H1 (cell line): Measurements from ENCODE around the gene BZW2. TPM values are rescaled to one million over a fixed set of nuclear protein-coding genes. Genes with fewer than 3 reads are reported as not detected.

Source experiments
- CTCF ChIA-PET: fragments of 300-600 bp; sonication (Branson Sonifier 250); formaldehyde crosslinking; loops from one replicate; lab custom pipeline; 2021; ENCODE audit not compliant: partially characterized antibody; lab: Charles Lee
- POLR2A ChIA-PET: fragments of 300-600 bp; sonication (Branson Sonifier 250); formaldehyde crosslinking; loops from one replicate; lab custom pipeline; 2021; ENCODE audit warnings: inconsistent platforms; ENCODE audit not compliant: partially characterized antibody; lab: Charles Lee
- DNase-seq, 2 experiments: peaks; one replicate each; pipeline versions ENCODE4 v3.0.0 to v3.0.0-alpha.2; 2010 to 2022; ENCODE audit warnings: low spot score in 2 of 2, low read depth in 1 of 2, mixed read lengths in 1 of 2
- FAIRE-seq: peaks from 2 replicates; lab custom pipeline; 2011; peaks lifted over from hg19 to GRCh38; lab: Jason Lieb, UNC
- H2AFZ ChIP-seq: 2 replicates; pipeline ENCODE4 v1.8.1; 2012; ENCODE audit warnings: low read length, inconsistent platforms
- H2AK5ac ChIP-seq: 2 replicates; pipeline ENCODE4 v1.6.1; 2013; ENCODE audit warnings: low read depth, low read length
- H2BK120ac ChIP-seq: replicated peaks from 2 replicates; pipeline ENCODE3; 2013; ENCODE audit warnings: low read depth, low read length, inconsistent platforms
- H2BK12ac ChIP-seq: 2 replicates; pipeline ENCODE4 v1.6.1; 2013; ENCODE audit warnings: low read depth, low read length
- H2BK15ac ChIP-seq: 2 replicates; pipeline ENCODE4 v1.6.1; 2013; ENCODE audit warnings: low read length
- H2BK20ac ChIP-seq: 2 replicates; pipeline ENCODE4 v1.6.1; 2013; ENCODE audit warnings: low read length
- H2BK5ac ChIP-seq: 2 replicates; pipeline ENCODE4 v1.6.1; 2013; ENCODE audit warnings: low read depth, low read length
- H3K14ac ChIP-seq: 2 replicates; pipeline ENCODE4 v1.6.1; 2013; ENCODE audit warnings: inconsistent platforms; ENCODE audit not compliant: insufficient read length
- H3K18ac ChIP-seq: 2 replicates; pipeline ENCODE4 v1.6.1; 2013; ENCODE audit warnings: low read length; ENCODE audit errors: extremely low read depth
- H3K23ac ChIP-seq: 2 replicates; pipeline ENCODE4 v1.6.1; 2013; ENCODE audit warnings: inconsistent platforms; ENCODE audit not compliant: insufficient read length
- H3K23me2 ChIP-seq: 2 replicates; pipeline ENCODE4 v1.6.1; 2013; ENCODE audit warnings: low read depth, low read length
- H3K27ac ChIP-seq: 2 replicates; pipeline ENCODE4 v1.6.1; 2011; ENCODE audit warnings: low read depth, low read length, inconsistent platforms
- H3K27me3 ChIP-seq, 4 experiments: replicated peaks in 1 of 4; 1 replicate in 1 of 4; 2 replicates in 3 of 4; pipeline versions ENCODE4 v1.6.1 to v1.8.1; 2011 to 2013; ENCODE audit warnings: low read length in 3 of 4, mild to moderate bottlenecking in 3 of 4, inconsistent platforms in 2 of 4, mixed read lengths in 2 of 4, moderate library complexity in 1 of 4; ENCODE audit not compliant: control insufficient read depth in 3 of 4, insufficient read depth in 3 of 4; ENCODE audit errors: extremely low read depth in 1 of 4
- H3K36me3 ChIP-seq, 4 experiments: 2 replicates each; pipeline versions ENCODE4 v1.6.1 to v1.8.1; 2011 to 2013; ENCODE audit warnings: mild to moderate bottlenecking in 4 of 4, low read length in 3 of 4, moderate library complexity in 2 of 4, control low read depth in 1 of 4, inconsistent platforms in 1 of 4; ENCODE audit not compliant: insufficient read depth in 4 of 4, control insufficient read depth in 2 of 4
- H3K4ac ChIP-seq: replicated peaks from 2 replicates; pipeline ENCODE3; 2013; ENCODE audit warnings: low read length, low read depth, mixed read lengths, inconsistent platforms; ENCODE audit not compliant: insufficient read length
- H3K4me1 ChIP-seq, 4 experiments: replicated peaks in 1 of 4; 1 replicate in 1 of 4; 2 replicates in 3 of 4; pipeline versions ENCODE4 v1.6.1 to v1.8.1; 2011 to 2013; ENCODE audit warnings: low read length in 3 of 4, inconsistent platforms in 2 of 4, mixed read lengths in 1 of 4; ENCODE audit not compliant: insufficient read depth in 4 of 4, control insufficient read depth in 3 of 4
- H3K4me2 ChIP-seq, 2 experiments: 2 replicates each; pipeline versions ENCODE4 v1.6.1 to v1.8.1; 2011 to 2013; ENCODE audit warnings: low read depth in 2 of 2, low read length in 2 of 2, control low read depth in 1 of 2, inconsistent platforms in 1 of 2, mild to moderate bottlenecking in 1 of 2; ENCODE audit not compliant: insufficient read depth in 1 of 2
- H3K4me3 ChIP-seq, 4 experiments: fragments of 200-600, 300-600 bp in 1 of 4; sonication (generic), shearing (Covaris generic), sonication (Bioruptor Twin) in 1 of 4; 2 replicates each; pipeline versions ENCODE4 v1.5.1 to v1.8.1; 2011 to 2016; ENCODE audit warnings: low read length in 4 of 4, low read depth in 3 of 4, control low read depth in 2 of 4, inconsistent platforms in 2 of 4, mild to moderate bottlenecking in 2 of 4, mixed read lengths in 1 of 4, moderate library complexity in 1 of 4; ENCODE audit not compliant: insufficient read depth in 2 of 4; ENCODE audit errors: extremely low read depth in 1 of 4
- H3K56ac ChIP-seq: replicated peaks from 2 replicates; pipeline ENCODE3; 2013; ENCODE audit warnings: low read depth, mild to moderate bottlenecking, mixed read lengths, low read length, inconsistent platforms; ENCODE audit not compliant: insufficient read length
- H3K79me1 ChIP-seq: 2 replicates; pipeline ENCODE4 v1.6.1; 2013; ENCODE audit warnings: low read depth, low read length, control low read depth
- H3K79me2 ChIP-seq, 2 experiments: 2 replicates each; pipeline versions ENCODE4 v1.6.1 to v1.8.1; 2012 to 2013; ENCODE audit warnings: low read length in 2 of 2, mild to moderate bottlenecking in 2 of 2, inconsistent platforms in 1 of 2; ENCODE audit not compliant: insufficient read depth in 2 of 2, control insufficient read depth in 1 of 2
- H3K9ac ChIP-seq, 4 experiments: replicated peaks in 1 of 4; 1 replicate in 1 of 4; 2 replicates in 3 of 4; pipeline versions ENCODE4 v1.6.1 to v1.8.1; 2011 to 2013; ENCODE audit warnings: low read depth in 3 of 4, low read length in 3 of 4, control low read depth in 2 of 4, mild to moderate bottlenecking in 2 of 4, moderate library complexity in 2 of 4, inconsistent platforms in 1 of 4; ENCODE audit errors: extremely low read depth in 1 of 4
- H3K9me3 ChIP-seq, 2 experiments: 2 replicates each; pipeline versions ENCODE4 v1.6.1 to v1.8.1; 2012 to 2013; ENCODE audit warnings: mild to moderate bottlenecking in 2 of 2, moderate library complexity in 2 of 2, control low read depth in 1 of 2, inconsistent platforms in 1 of 2, low read depth in 1 of 2, low read length in 1 of 2, mixed read lengths in 1 of 2; ENCODE audit not compliant: insufficient read depth in 2 of 2
- H4K20me1 ChIP-seq, 2 experiments: replicated peaks in 1 of 2; 2 replicates each; pipeline versions ENCODE3 to v1.8.1; 2011 to 2013; ENCODE audit warnings: inconsistent platforms in 2 of 2, low read length in 2 of 2, mild to moderate bottlenecking in 1 of 2; ENCODE audit not compliant: insufficient read depth in 2 of 2, control insufficient read depth in 1 of 2
- H4K5ac ChIP-seq: 2 replicates; pipeline ENCODE4 v1.6.1; 2013; ENCODE audit warnings: low read length, low read depth, mixed read lengths, inconsistent platforms; ENCODE audit not compliant: insufficient read length
- H4K8ac ChIP-seq: 2 replicates; pipeline ENCODE4 v1.8.0; 2013; ENCODE audit warnings: mild to moderate bottlenecking, moderate library complexity, low read length, inconsistent platforms; ENCODE audit not compliant: insufficient read depth; ENCODE audit errors: extremely low read depth
- H4K91ac ChIP-seq: replicated peaks from 2 replicates; pipeline ENCODE3; 2013; ENCODE audit warnings: low read length, mixed read lengths, inconsistent platforms; ENCODE audit not compliant: insufficient read length
- ATF2 ChIP-seq: IDR thresholded peaks from 2 replicates; pipeline ENCODE4 v1.6.1; 2012; ENCODE audit warnings: low read length, inconsistent platforms
- CHD1 ChIP-seq: IDR thresholded peaks from 2 replicates; pipeline ENCODE4 v1.6.1; 2012; ENCODE audit warnings: low read depth, low read length, improper control_type of control experiment
- E2F6 ChIP-seq: IDR thresholded peaks from 2 replicates; pipeline ENCODE4 v1.6.1; 2012; ENCODE audit warnings: inconsistent platforms
- KDM5A ChIP-seq: fragments of 200-600 bp; IDR thresholded peaks from 2 replicates; pipeline ENCODE4 v1.7.1; 2012; ENCODE audit warnings: mild to moderate bottlenecking, low read length, inconsistent platforms, mixed read lengths
- SIRT6 ChIP-seq: IDR thresholded peaks from one replicate; pipeline ENCODE4 v1.7.1; 2012; ENCODE audit warnings: low read length, inconsistent platforms
- SIX5 ChIP-seq: IDR thresholded peaks from 2 replicates; pipeline ENCODE4 v1.6.1; 2011; ENCODE audit warnings: mild to moderate bottlenecking, low read depth, low read length
- SP4 ChIP-seq: IDR thresholded peaks from 2 replicates; pipeline ENCODE4 v1.6.1; 2012; ENCODE audit warnings: low read length, inconsistent platforms
- TCF12 ChIP-seq: IDR thresholded peaks from 2 replicates; pipeline ENCODE4 v1.6.1; 2011; ENCODE audit warnings: low read depth, mild to moderate bottlenecking, low read length
- WGBS, 2 experiments: shearing (Covaris generic) in 1 of 2; methylation state at CpG; one replicate each; pipeline versions ENCODE4 v1.1.6 to v1.1.7; 2013 to 2015; ENCODE audit warnings: low lambda C conversion rate in 2 of 2, mixed read lengths in 2 of 2, inconsistent platforms in 1 of 2, low coverage in 1 of 2, missing lambda C conversion rate in 1 of 2; ENCODE audit not compliant: insufficient replicate concordance in 2 of 2, insufficient coverage in 1 of 2, insufficient read length in 1 of 2; ENCODE audit errors: extremely low coverage in 1 of 2, missing lambda C conversion rate in 1 of 2; 5-methylcytosine and 5-hydroxymethylcytosine counted together
- polyA plus RNA-seq, 7 experiments: library from polyadenylated mRNA; depleted of rRNA in 3 of 7; stranded (reverse) in 5 of 7; unstranded in 2 of 7; fragments of >200 nt in 5 of 7; fragments of 200-250 nt in 2 of 7; gene quantifications; 1 replicate in 5 of 7; 2 replicates in 1 of 7; 4 replicates in 1 of 7; pipeline versions ENCODE4 v1.2.1 to v1.2.3, GENCODE V29; 2011 to 2013; ENCODE audit warnings: missing spikeins in 2 of 7, mixed read lengths in 2 of 7
- total RNA-seq: library from RNA; stranded (reverse); fragmentation: NEBNext Ultra II Directional; extraction: Animal tissue kit (Norgen Biotek cat#: 25700); gene quantifications from 2 replicates; pipeline ENCODE4 v1.2.1, GENCODE V29; 2021

The BZW2 gene
- total and polyA plus RNA-seq, 2 of the 8 experiments (the other 6 are each of a cell fraction or from before 2014, with no cell fraction given) = 32.3 to 103 TPM

GRCh38 chr7:16647435-16647960, 1.5 kb downstream of the BZW2 start:
- Histone ChIP-seq H3K36me3 (no peaks in the 10 kb centered on the region), H3K23me2 (peaks cover 7% of the 10 kb centered on the region), H3K9me3 (no peaks in the 10 kb centered on the region), H3K27me3 (no peaks in the 10 kb centered on the region), H3K79me1 (peaks cover 5% of the 10 kb centered on the region; the same call in 1 of the 2 replicates), H3K4me2 (peak overlapping the region; percentile 69 to 79), H4K20me1 (peaks cover 9 to 12% of the 10 kb centered on the region in 2 experiments), H3K27ac (no peak overlapping the region), H2BK12ac (no peak overlapping the region)
- DNase-seq = no peak
- TF ChIP-seq CHD1 = no peak
- TF ChIP-seq ATF2 = no peak
- no peak for TF ChIP-seq E2F6
- TF ChIP-seq TCF12 = no peak
- no peak for TF ChIP-seq KDM5A
- no peak for TF ChIP-seq SP4
- TF ChIP-seq SIRT6 = no peak
- TF ChIP-seq SIX5 = no peak
- TF ChIP-seq, all 59 proteins: peak for 0
- Histone ChIP-seq H3K23ac (no peak overlapping the region), H2BK5ac (no peak overlapping the region), H3K4me1 (peaks cover 3 to 15% (median 6%) of the 10 kb centered on the region in 4 experiments; a peak in 4 of 7 replicates), H2AK5ac (no peak overlapping the region), H3K18ac (no peak overlapping the region), H3K9ac (no peak overlapping the region), H3K14ac (no peak overlapping the region), H4K5ac (no peak overlapping the region), H3K4ac (no peak overlapping the region), H3K4me3 (peak overlapping the region; percentile 86 to 97 (median 92); a peak in 6 of 8 replicates), H3K56ac (no peak overlapping the region), H2BK20ac (no peak overlapping the region), H3K79me2 (peaks cover 13 to 74% of the 10 kb centered on the region in 2 experiments), H4K8ac (no peak overlapping the region), H2BK15ac (no peak overlapping the region), H2AFZ (no peak overlapping the region), H4K91ac (no peak overlapping the region), H2BK120ac (no peak overlapping the region)
- CTCF ChIA-PET = interaction anchor here (1.5 kb wide), 1 partner anchor 40 kb away, joined by 4 read pairs; no protein-coding TSS in a partner anchor
- POLR2A ChIA-PET = interaction anchor here (0.6 to 4.3 kb wide), 4 partner anchors 10 to 28 kb away, joined by 3 to 52 read pairs (median 6); no protein-coding TSS in a partner anchor
- WGBS, 2 experiments = 87% methylated on average over 2 of the region's 2 CpGs; no CpG with 5 or more reads in 1 of the 2 experiments
- FAIRE-seq = no peak
